Inflammatory macrophage (primary cell): ENCODE measurements around the gene PTPRB.

ENCODE experiments used
- DNase-seq, 2 donors: peaks; one replicate each; pipeline ENCODE4 v3.0.0-alpha.2; 2020 to 2022

PTPRB gene

DNA sequence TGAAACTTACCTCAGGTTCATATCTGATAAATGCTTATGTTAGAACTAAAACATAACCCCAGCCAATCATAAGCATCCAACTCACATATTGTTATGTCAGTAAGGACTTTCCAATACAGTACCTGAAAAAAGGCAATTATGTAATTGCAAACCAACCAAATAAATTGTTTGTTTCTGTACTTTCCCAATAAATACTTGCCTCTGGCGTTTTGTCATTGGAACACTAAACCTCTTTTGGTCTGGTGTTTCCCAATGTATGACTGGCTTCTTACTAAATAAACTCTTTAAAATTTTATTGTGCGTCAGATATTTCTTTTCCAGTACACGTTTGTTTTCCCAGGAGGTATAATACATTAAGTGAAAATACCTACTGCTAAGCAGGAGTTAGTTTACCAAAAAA is 6.7 kb upstream of the PTPRB start:
- no peak for DNase-seq

DNA sequence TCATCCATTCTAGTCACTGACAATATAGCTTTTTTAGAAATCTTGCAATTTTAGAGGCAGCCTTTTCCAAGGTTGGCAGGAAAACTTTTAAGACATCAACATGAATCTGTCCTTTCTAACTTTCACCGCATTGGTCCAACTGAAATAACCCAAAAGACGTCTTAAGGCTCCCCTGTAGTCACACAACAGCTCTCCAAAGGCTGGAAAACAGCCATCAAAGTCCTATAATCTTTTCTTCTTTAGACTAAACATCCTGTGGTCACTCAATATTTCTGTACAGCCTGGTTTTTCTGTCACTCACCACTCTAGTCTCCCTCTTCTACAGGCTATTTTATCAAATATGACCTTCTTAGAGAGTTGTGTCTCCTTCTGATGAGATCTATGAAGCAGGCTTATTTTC is 4.5 kb upstream of the PTPRB start:
- no peak for DNase-seq

DNA sequence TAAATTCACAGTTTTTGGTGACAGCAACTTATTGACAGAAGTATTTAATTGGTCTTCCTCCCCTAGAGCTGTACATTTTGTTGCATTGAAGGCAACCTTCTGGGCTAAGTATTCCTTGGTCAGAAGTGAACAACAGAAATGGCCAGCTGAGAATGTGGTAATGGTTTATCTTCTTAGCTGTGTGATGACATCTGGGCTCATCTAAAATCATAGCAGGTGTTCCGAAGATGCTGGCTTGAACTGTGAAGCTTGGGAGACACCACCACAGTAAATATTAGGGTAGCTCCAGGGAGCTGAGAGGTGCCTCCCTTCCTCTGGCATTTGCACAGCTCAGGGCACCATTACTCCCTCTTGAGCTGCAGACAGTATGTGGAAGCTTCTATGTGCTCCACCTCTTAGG is 3.7 kb upstream of the PTPRB start:
- no peak for DNase-seq

DNA sequence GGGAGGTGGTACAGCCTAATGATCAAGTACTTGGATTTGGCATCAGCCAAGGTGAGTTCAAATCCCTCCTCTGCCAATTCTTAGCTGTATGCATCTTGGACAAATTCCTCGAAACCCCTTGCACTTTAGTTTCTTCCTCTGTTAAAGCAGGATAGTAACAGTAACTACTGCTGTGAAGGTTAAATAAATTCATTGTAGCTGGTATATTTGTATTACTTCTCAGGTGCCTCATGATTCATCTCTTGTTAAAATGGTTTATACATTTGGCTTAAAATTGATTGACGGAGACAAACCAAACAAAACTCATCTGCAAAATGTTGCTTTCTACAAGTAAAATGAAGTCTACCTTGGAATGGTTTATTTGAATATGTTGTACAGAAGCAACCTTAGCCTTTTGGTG is 2.3 kb upstream of the PTPRB start:
- no peak for DNase-seq

DNA sequence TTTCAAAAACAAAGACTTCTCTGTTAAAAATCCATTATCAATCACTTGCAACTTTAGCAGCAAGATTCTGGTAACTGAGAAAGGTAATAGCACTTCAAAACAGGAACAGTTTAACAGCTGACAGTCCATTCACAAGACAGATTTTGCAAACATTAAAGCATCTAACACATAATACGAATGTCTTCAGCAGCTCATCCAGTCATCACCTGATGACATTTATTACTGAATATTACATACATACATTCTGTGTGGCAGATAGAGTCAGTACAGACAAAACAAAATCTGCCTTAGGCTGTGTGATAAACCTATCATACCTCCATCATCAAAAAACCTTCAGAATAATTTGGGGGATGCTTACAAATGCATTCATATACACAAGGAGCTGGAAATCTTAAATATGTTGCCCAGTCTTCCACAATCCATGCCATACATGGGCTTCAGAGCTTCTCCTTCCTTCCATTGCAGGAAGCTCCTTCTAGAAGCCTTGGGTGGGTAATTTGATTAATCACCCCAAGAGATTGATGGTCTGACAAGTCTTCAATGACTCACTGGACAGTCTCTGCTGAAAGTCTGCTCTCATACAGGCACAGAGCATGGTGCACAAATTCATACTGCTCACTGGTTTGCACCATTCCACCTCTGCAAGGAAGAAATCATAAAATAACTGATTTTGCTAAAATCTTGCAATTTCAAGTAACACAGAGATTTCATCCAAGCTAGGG is 1.6 kb upstream of the PTPRB start:
- no peak for DNase-seq

DNA sequence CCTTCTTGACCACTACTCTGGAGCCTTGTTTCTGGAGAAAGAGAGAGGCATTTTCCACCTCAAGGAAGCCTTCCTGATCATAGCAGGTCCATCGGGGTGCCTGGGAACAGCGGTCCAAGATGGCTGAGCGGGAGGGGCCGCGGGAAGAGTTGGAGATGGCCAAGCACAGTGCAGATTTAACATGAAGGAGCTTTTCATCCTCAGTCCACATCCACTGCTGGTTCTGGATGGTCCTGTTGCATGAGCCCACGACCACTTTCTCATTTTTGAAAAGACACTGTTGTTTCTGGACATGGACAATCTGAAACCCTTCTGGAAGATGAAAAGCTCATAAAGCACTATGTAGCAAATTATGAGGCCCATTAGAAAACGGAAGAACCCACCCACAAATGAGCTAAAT is 1.5 kb downstream of the PTPRB start:
- DNase-seq, result no peak

DNA sequence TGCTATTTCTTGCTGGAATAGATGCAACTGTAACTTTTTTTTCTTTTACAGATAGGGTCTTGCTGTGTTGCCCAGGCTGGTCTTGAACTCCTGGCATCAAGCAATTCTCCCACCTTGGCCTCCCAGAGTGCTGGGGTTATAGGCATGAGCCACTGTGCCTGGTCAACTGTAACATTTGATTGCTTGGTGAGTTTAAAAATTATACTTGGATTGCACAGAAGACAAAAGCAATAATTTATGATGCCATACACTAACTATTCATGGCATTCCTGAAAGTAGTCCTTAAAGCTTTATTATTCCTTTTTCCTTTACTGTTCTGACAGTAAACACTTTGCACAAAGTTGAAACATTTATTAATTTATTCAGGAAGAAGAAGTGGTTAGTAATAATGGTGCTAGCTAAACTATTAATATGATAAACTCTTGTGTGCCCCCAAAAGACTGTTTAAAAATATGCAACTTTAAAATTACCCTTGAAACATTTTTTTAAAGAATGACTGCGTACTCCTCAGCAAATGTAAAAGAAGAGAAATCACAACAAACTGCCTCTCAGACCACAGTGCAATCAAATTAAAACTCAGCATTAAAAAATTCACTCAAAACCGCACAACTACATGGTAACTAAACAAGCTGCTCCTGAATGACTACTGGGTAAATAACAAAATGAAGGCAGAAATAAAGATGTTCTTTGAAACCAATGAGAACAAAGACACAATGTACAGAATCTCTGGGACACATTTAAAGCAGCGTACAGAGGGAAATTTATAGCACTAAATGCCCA is 8.3 kb downstream of the PTPRB start:
- no peak for DNase-seq

DNA sequence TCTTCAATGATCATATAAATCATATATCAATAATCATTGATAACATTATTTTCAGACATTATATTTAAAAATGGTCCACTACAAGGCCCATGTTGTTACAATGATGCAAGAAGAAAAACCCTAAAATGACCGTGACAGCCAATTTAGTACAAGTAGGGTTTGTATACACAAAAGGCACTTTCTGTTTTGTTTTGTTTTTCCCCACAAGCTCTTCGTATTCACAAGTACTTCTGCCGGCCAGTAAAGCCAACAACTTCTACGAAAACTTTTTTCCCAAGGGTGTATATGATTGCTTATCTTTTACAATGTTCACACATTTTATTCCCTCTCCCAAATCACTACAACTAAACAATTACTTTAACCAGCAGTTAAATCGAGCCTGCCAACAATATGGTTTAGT is 9.6 kb downstream of the PTPRB start:
- DNase-seq, result no peak

DNA sequence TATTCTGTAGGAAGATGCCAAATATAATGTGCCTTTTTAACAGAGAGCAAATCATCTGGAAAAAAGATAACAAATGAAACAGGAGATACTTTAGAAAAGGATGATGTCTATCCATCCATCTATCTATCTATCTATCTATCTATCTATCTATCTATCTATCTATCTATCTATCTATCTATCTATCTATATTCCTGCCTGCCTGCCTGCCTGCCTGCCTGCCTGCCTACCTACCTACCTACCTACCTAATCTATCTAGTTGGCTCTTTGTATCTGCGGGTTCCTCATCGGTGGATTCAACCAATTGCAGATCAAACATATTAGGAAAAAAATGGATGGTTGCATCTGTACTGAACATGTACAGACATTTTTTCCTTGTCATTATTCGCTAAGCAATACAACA is 11.0 kb downstream of the PTPRB start:
- DNase-seq, result no peak

DNA sequence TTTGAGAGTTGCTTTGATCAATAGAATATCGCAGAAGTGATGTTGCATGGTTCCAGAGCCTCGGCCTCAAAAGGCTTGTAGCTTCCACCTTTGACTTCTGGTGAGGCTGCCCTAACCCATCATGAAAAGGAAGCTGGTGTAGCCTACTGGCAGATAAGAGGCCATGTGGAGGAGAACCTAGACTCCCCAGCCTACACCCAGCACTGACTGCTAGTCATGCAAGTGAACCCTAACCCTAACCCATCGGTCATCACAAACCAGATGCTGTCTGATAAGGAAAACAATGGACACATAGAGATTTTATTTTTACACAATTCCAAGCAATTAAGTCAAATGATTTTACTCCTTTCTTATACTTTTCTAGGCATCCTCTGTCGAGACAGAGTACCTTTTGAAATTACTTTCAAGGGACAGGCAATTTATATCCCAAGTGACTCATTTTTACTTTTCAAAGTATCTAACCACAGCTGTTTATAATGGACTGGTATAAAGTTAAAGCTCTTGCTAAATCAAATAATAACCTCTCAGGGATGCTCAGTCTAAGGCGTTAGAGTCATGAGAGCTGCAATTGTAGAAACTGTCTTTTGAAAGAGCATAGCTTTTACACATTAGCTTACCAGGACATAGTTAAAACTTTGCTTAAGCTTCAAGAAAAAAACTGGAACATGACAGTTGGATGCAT is 17.6 kb downstream of the PTPRB start:
- DNase-seq, result no peak

DNA sequence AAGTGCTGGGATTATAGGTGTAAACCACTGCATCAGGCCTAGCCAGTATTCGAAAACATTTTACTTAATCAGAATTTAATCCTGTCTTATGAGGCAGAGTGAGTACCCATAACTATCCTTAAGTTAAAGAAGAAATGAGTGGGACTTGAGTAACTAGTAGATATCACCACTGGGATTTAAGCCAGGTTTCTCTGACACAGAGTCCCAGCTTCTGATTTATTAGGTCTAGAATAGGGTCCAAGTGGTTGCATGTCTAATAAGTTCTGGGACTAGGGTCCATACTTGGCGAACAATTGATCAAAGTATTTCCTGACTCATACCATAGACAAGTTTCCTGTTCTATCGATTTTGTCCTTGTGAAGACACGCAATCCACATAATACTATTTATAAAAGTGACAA is 18.9 kb downstream of the PTPRB start:
- DNase-seq, result no peak

DNA sequence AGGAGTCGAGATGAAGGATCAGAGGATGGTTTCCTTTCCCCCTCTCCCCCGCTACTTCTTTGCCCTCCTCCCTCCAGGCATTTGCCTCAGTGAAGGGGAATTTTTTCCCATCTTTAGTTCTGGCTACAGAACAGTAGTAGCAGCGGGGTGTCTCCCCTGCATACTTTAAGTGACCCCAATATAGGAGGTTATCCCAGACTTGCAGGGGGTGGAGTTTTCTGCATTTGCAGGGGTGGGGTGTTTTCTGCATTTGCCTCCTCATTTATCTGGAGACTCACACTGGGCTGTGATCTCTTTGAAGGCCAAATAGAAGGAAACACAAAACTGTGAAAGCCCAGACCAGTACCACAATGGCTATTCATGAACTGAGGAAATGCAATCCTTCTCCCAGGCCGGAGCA is 19.8 kb downstream of the PTPRB start:
- no peak for DNase-seq

DNA sequence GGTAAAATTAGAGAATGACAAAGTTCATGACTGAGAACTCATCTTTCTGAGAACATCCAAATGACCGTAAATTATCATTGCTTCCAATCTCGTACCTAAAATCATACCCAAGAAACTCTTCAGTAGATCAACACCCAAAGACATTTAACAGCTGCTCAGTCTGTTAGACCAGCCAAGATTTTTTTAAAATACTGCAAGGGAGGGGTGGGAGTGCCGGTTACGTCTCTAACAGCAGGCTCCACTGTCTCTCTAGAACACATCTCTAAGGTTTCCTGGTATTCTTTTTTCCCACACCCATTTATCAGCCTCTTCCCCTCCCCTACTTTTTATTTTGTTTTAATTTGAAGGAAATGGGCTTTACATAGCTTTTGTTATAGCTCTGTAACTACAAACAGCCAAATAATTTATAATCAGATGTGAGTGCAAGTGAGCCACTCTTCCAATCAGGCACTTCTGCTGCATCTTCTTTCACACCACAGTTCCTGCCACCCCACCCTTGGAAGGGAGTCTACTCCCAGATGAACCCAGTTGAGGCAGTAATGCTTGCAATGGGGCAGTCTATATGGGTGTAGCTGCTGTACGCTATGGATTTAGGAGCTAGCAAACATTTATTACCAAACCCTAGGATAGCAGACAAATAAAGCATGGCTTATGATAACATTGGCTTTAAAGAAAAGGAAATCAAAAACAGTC is 21.9 kb downstream of the PTPRB start:
- no peak for DNase-seq

DNA sequence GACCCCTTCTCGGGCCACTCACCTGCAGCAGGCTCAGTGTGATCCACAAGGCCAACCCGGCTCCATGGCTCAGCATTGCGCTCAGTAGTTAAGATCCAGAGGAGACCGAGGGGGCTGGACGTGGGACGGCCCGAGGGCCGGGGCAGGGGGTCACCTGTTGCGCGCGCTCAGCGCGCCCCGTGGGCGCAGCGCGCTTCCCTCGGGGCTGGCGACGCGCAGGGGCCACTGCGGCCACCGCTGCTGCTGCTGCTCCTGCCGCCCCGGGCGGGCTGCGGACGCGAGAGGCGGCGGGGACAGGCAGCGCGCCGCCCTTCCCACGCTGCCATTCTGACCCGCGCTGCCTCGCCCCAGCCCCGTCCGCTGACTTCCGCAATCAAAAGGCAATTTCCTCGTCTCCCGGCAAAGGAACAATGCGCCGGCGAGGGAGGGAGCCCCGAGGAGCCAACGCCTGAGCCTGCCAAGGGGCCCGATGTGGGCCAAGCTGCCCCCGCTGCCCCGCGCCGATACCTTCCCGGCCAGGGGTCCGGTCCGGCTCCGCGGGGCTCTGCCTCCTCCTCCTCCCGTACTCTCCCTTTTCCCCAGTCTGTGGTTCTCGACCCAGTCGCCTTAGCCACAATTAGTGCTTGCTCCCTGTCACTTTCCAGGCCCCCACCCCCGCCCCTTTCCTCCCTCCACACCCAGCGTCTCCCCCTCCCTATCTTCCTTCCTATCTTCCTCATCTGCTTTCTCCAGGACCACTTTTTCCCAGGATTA is 27.3 kb downstream of the PTPRB start:
- peak; percentile 39 to 66 for DNase-seq

DNA sequence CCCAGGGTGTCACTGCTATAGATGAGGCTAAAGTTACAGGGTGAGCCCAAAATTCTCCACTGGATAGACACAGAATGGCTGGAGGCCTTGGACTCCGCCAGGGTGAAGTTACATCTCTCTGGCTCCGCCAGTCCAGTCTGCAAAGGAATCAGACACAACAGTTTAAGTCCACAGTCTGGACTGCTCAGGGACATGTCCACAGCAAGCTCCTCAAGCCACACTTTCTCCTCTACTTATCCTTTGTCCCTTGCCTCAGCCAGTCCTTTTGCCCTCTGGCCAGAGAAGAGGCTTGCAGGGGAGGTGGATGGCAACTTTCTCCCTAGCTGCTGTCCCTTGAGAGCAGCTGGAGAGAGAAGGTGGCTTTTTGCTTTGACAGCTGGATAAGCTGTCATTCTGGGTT is 28.0 kb downstream of the PTPRB start:
- DNase-seq, result no peak

DNA sequence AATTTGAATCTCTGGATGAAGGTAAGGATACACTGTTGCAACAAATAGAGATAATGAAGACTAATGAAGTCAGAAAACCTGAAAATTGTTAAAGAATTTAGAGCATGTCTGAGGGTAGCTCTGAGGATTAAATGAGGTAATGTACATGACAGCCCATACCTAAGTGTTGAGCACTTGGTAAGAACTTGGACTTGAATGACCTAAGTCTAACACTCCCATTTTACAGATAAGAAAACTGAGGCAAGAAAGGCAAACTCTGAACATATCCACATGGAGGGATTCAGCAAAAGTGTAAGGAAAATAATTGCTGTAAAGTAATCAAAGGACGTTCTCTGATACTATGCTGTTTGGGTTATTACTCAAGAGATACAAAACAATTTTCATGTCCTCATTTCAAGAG is 29.0 kb downstream of the PTPRB start:
- DNase-seq, result no peak

DNA sequence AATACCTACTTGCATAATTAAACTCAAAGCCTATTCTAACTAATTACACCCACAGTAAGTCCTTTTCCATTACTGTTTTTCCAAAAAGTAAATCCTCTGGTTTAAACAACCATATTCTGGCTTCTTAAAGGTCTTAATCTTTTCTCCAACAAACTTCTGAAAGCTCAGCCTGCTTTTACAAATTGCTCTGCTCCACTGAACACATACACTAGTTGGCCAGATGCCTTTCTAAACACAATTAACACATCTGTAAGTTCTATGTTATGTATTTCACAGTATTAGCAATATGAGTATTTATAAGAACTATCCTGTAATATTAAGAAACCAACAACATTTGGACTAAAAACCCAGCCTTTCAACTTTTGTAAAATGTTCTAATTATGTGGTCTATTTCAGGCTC is 30.1 kb downstream of the PTPRB start:
- DNase-seq, result no peak

DNA sequence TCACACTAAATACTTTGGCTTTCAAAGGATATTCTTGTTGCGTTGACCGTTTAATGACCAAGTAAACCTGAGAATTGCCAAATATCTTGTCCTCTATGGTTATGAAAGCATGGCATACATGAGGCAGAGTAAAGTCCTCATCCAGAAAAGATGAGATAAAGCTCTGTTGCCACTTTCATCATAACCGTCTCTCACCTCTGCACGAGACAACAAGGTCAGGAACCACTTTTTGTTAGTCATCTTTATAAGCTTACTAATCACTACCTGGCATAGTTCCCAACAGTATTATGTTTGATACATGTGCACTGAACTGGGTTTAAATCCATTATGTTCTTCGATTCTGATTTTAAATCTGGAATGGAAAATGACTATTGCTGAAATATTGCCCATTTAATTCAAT is 31.3 kb downstream of the PTPRB start:
- DNase-seq, result no peak

DNA sequence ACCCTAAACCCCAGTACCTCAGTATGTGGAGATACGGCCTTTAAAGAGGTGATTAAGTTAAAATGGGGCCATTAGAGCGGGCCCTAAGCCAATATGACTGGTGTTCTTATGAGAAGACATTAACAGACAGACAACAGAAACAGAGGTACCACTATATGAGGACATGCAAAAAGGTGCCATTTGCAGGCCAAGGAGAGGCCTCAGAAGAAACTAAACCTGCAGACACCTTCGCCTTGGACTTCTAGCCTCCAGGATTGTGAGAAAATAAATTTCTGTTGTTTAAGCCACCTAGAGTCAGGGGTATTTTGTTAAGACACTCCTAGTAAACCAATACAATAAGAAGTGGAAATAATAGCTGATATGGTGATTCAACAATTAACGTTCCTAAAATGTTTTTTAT is 32.6 kb downstream of the PTPRB start:
- no peak for DNase-seq

DNA sequence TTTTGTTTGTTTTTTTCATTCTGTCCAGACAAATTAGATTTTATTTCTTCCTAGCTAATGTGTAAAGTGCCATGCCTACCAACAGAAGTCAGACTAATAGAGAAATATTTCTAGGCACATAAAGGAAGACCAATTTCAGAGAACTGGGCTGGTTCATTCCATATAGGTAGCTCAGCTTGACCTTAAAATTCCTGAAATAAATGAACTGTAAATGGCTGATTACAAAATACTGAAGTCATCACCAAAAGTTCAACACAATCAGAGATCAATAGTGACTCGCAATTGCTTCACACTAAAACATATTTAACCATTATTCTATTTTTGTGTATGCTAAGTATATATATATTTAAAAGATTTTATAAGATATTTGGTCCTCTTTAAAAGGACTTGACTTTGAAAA is 34.2 kb downstream of the PTPRB start:
- no peak for DNase-seq

DNA sequence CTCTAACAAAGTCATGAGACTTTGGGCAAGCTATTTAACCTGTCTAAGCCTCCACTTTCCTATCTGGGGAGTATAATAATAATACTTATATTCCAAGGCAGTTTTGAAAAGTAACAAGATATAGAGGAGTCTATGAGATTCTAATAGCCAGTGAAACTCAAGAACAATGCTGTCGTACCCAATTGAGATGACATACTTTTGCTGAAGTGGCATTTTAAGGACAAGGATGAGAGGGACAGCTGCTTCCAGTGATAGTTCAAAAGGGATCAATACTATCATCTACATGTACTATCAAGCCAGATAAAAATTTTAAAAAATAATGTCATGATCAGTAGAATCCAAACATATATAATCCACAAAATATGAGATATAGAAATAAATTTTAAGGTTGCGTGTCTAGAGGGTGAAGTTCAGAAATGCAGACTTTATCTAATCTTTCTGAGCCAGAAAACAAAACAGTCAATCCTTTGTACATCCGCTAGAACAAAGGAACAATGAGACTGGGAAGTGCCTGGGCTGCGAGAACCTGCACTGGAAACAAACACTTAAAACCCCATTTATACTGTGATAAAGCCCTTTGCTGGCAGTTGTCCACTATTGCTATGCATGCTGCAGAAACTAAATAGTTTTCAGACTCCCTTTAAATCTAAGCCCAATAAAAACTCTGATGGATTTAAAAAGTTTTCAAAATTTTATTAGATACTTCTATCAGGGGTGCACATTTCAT is 38.6 kb downstream of the PTPRB start:
- no peak for DNase-seq

DNA sequence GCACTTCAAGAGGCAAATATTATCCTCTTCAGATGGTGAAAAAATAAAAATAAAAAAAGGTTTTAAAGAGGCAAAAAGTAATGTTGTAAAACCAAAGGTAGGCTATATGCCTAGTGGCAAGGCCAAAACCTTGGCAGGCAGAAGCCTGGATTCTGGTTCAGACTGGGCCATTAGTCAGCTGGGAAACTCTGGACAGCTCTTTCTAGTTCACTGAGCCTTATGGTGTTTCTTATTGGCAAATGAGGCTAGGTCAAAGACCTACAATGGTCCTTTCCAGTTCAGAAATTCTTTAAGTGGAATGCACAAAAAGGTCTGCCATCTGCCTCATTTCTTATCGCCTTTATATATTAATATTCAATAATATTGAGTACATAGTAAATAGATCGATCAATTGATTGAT is 44.6 kb downstream of the PTPRB start:
- no peak for DNase-seq
